GM12878 (cell line): ENCODE data around the gene GPRC5D. TPM values are rescaled to one million over a fixed set of nuclear protein-coding genes. Genes with fewer than 3 reads are reported as not detected.

ENCODE experiments used
- ATAC-seq: fragments of 200-7000 bp; cut with Tn5 transposase; 3 replicates; pipeline ENCODE4 v1.9.1; 2020; ENCODE audit warnings: mild to moderate bottlenecking, moderate library complexity
- BruUV-seq: library from RNA; stranded (reverse); fragments of 400-500 nt; replicated peaks from 2 replicates; lab custom pipeline; 2021; lab: Mats Ljungman, UMichigan
- CTCF ChIA-PET: fragments of 300-600 bp; sonication (Branson Sonifier 250); formaldehyde crosslinking; extraction: SDS; loops from one replicate; lab custom pipeline; 2021; ENCODE audit warnings: inconsistent platforms; lab: Yijun Ruan, JAX
- POLR2A ChIA-PET: fragments of 350-600 bp; formaldehyde crosslinking; extraction: SDS; loops from one replicate; lab custom pipeline; 2021; ENCODE audit warnings: inconsistent platforms; lab: Charles Lee
- RAD21 ChIA-PET: fragments of 300-600 bp; sonication (Branson Sonifier 250); formaldehyde crosslinking; loops from one replicate; lab custom pipeline; 2023; ENCODE audit warnings: antibody characterized with exemption; ENCODE audit not compliant: unreplicated experiment; lab: Charles Lee
- SMC1A ChIA-PET: fragments of 300-600 bp; sonication (Branson Sonifier 250); formaldehyde crosslinking; loops from one replicate; lab custom pipeline; 2023; ENCODE audit not compliant: unreplicated experiment, uncharacterized antibody; lab: Charles Lee
- DNase-seq: peaks from one replicate; pipeline ENCODE4 v3.0.0-alpha.2; 2011; ENCODE audit warnings: low read depth, low spot score
- FAIRE-seq: peaks from 3 replicates; lab custom pipeline; 2011; peaks lifted over from hg19 to GRCh38; lab: Jason Lieb, UNC
- H2AFZ ChIP-seq: 2 replicates; pipeline ENCODE4 v1.6.0; 2011; ENCODE audit warnings: low read depth, low read length, control low read depth; ENCODE audit not compliant: control insufficient read depth
- H3K27ac ChIP-seq: 2 replicates; pipeline ENCODE4 v1.5.1; 2011; ENCODE audit warnings: control low read depth; ENCODE audit not compliant: control insufficient read depth, insufficient read depth
- H3K27me3 ChIP-seq, 2 experiments: replicated peaks in 1 of 2; 2 replicates each; pipeline versions ENCODE4 v1.6.0 to v1.6.1; 2011; ENCODE audit warnings: low read length in 1 of 2; ENCODE audit not compliant: control insufficient read depth in 2 of 2, insufficient read depth in 2 of 2
- H3K36me3 ChIP-seq, 2 experiments: 2 replicates each; pipeline ENCODE4 v1.5.1; 2011; ENCODE audit warnings: low read length in 1 of 2; ENCODE audit not compliant: control insufficient read depth in 2 of 2, insufficient read depth in 2 of 2
- H3K4me1 ChIP-seq: 2 replicates; pipeline ENCODE4 v1.6.1; 2011; ENCODE audit warnings: mild to moderate bottlenecking, low read length, moderate library complexity, mixed read lengths; ENCODE audit not compliant: control insufficient read depth, insufficient read depth
- H3K4me2 ChIP-seq: 2 replicates; pipeline ENCODE4 v1.6.0; 2011; ENCODE audit warnings: control low read depth; ENCODE audit not compliant: control insufficient read depth, insufficient read depth
- H3K4me3 ChIP-seq: fragments of 200-600 bp; sonication (generic); 2 replicates; pipeline ENCODE4 v1.5.1; 2016
- H3K79me2 ChIP-seq: 2 replicates; pipeline ENCODE4 v1.6.0; 2011; ENCODE audit warnings: low read length; ENCODE audit not compliant: control insufficient read depth, insufficient read depth
- H3K9ac ChIP-seq: 2 replicates; pipeline ENCODE4 v1.8.0; 2011; ENCODE audit warnings: low read length, control low read depth, mixed read lengths; ENCODE audit not compliant: control insufficient read depth, insufficient read depth
- H3K9me3 ChIP-seq: replicated peaks from 3 replicates; pipeline ENCODE4 v1.5.1; 2011; ENCODE audit warnings: mild to moderate bottlenecking, low read length; ENCODE audit not compliant: control insufficient read depth, insufficient read depth
- H4K20me1 ChIP-seq: 2 replicates; pipeline ENCODE4 v1.6.0; 2011; ENCODE audit not compliant: control insufficient read depth, insufficient read depth
- CBX5 ChIP-seq: sonication (generic); IDR thresholded peaks from 2 replicates; pipeline ENCODE4 v1.6.1; 2016; ENCODE audit warnings: low read depth, moderate library complexity, mild to moderate bottlenecking, inconsistent platforms
- EGR1 ChIP-seq, 2 experiments: IDR thresholded peaks; 1 replicate in 1 of 2; 2 replicates in 1 of 2; pipeline ENCODE4 v1.6.1; 2011 to 2012; ENCODE audit warnings: low read depth in 2 of 2, low read length in 2 of 2, borderline replicate concordance in 1 of 2, mild to moderate bottlenecking in 1 of 2, moderate library complexity in 1 of 2
- FOXM1 ChIP-seq: IDR thresholded peaks from 2 replicates; pipeline ENCODE4 v1.6.1; 2012; ENCODE audit warnings: low read depth, mild to moderate bottlenecking, inconsistent platforms, low read length, moderate library complexity
- HCFC1 ChIP-seq: fragments of 150-350 bp; IDR thresholded peaks from 2 replicates; pipeline ENCODE4 v1.6.1; 2014; ENCODE audit warnings: low read length
- HDGF ChIP-seq: fragments of 450-650 bp; IDR thresholded peaks from 2 replicates; pipeline ENCODE4 v1.6.1; 2016; ENCODE audit warnings: antibody characterized with exemption
- MEF2A ChIP-seq: IDR thresholded peaks from 2 replicates; pipeline ENCODE4 v1.6.1; 2011; ENCODE audit warnings: low read depth, mild to moderate bottlenecking, low read length, moderate library complexity; ENCODE audit not compliant: insufficient read depth
- MYB ChIP-seq: fragments of 150-350 bp; IDR thresholded peaks from 2 replicates; pipeline ENCODE4 v1.6.1; 2014; ENCODE audit warnings: mild to moderate bottlenecking, low read depth, low read length, borderline replicate concordance
- NFXL1 ChIP-seq: fragments of 450-650 bp; IDR thresholded peaks from 2 replicates; pipeline ENCODE4 v1.6.1; 2017; ENCODE audit warnings: antibody characterized with exemption, mild to moderate bottlenecking, borderline replicate concordance
- NFYB ChIP-seq: IDR thresholded peaks from 2 replicates; pipeline ENCODE4 v1.6.1; 2011; ENCODE audit warnings: low read depth, mild to moderate bottlenecking, low read length, improper control_type of control experiment, moderate library complexity; ENCODE audit not compliant: insufficient read depth
- SP1 ChIP-seq: IDR thresholded peaks from one replicate; pipeline ENCODE4 v1.6.1; 2011; ENCODE audit warnings: low read depth, low read length
- STAT3 ChIP-seq: IDR thresholded peaks from 2 replicates; pipeline ENCODE4 v1.6.1; 2011; ENCODE audit warnings: low read depth, low read length, improper control_type of control experiment
- WGBS: methylation state at CpG from one replicate; pipeline ENCODE4 v1.1.6; 2016; ENCODE audit warnings: low lambda C conversion rate; ENCODE audit not compliant: insufficient replicate concordance, insufficient coverage; ENCODE audit errors: missing lambda C conversion rate; 5-methylcytosine and 5-hydroxymethylcytosine counted together
- in situ Hi-C: fragments of 300-500 bp; cut with MboI; formaldehyde crosslinking; loops from 9 replicates; pipeline ENCODE4 v1.14.3; 2018; ENCODE audit warnings: mixed read lengths
- intact Hi-C: fragments of 100-400 bp; cut with micrococcal nuclease; formaldehyde crosslinking; loops from one replicate; pipeline ENCODE4 v1.14.2; 2022; ENCODE audit not compliant: unreplicated experiment
- polyA plus RNA-seq, 11 experiments: library from polyadenylated mRNA; depleted of rRNA in 4 of 11; unstranded in 6 of 11; stranded (reverse) in 5 of 11; fragments of >200 nt; fragmentation: Nextera tagmentation in 4 of 11; fragmentation: Illumina TruSeq in 1 of 11; extraction: Ambion mirVana in 4 of 11; extraction: Trizol in 1 of 11; gene quantifications; 1 replicate in 1 of 11; 2 replicates in 10 of 11; pipeline versions ENCODE4 v1.2.1 to v1.2.3, GENCODE V29; 2011 to 2016; ENCODE audit warnings: inconsistent platforms in 2 of 11, missing spikeins in 2 of 11, low read depth in 1 of 11
- total RNA-seq, 4 experiments: library from RNA; depleted of rRNA in 3 of 4; stranded (reverse); fragments of >200 nt in 3 of 4; fragmentation: Illumina TruSeq in 1 of 4; extraction: Trizol in 1 of 4; gene quantifications; 2 replicates each; pipeline versions ENCODE4 v1.2.1 to v1.2.3, GENCODE V29; 2013 to 2021
- TF ChIP-seq, protein P1 (sequence below): IDR thresholded peaks from 2 replicates; pipeline ENCODE4 v1.6.1; 2011; ENCODE audit warnings: mild to moderate bottlenecking, low read depth, low read length, moderate library complexity; ENCODE audit not compliant: insufficient replicate concordance
- TF ChIP-seq, protein P2 (sequence below): IDR thresholded peaks from 2 replicates; pipeline ENCODE4 v1.6.1; 2011; ENCODE audit warnings: low read depth, low read length, improper control_type of control experiment, borderline replicate concordance
- TF ChIP-seq, protein P3 (sequence below): fragments of 450-650 bp; formaldehyde crosslinking; IDR thresholded peaks from 2 replicates; pipeline ENCODE4 v1.5.0; 2022; ENCODE audit warnings: mild to moderate bottlenecking, missing genetic modification characterization

The GPRC5D gene
- total and polyA plus RNA-seq, 10 of the 15 experiments (the other 5 are each of a cell fraction or from before 2014, with no cell fraction given), result 0.18 to 0.90 (median 0.37) TPM; not detected in 3

DNA sequence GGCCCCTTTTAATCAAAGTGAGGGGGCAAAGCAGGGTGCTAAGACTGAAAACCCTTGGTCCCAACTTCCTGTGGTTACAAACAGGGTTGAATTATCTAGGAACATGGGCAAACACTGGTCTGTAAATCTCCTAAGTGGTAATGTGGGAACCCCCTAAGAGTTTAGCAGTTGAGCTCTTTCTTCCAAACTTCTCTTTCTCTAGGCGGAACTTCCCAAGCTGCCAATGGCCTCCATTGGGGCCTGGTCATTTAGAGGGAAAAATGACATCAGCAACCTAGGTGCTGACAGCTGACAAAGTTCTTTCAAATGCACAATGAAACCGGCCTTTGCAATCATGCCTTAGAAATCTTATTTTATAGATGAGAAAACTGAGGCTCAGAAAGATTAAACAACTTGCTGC lies 30.4 kb upstream of the GPRC5D start (continued):
- TF ChIP-seq, protein P1, sequence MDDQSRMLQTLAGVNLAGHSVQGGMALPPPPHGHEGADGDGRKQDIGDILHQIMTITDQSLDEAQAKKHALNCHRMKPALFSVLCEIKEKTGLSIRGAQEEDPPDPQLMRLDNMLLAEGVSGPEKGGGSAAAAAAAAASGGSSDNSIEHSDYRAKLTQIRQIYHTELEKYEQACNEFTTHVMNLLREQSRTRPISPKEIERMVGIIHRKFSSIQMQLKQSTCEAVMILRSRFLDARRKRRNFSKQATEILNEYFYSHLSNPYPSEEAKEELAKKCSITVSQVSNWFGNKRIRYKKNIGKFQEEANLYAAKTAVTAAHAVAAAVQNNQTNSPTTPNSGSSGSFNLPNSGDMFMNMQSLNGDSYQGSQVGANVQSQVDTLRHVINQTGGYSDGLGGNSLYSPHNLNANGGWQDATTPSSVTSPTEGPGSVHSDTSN, result no peak
- TF ChIP-seq SP1, result no peak
- no peak for TF ChIP-seq EGR1 (IDR thresholded peaks at IDR 0.05; ENCODE audit: borderline replicate concordance in 1 of 2, low read depth in 2 of 2, low read length in 2 of 2)

DNA sequence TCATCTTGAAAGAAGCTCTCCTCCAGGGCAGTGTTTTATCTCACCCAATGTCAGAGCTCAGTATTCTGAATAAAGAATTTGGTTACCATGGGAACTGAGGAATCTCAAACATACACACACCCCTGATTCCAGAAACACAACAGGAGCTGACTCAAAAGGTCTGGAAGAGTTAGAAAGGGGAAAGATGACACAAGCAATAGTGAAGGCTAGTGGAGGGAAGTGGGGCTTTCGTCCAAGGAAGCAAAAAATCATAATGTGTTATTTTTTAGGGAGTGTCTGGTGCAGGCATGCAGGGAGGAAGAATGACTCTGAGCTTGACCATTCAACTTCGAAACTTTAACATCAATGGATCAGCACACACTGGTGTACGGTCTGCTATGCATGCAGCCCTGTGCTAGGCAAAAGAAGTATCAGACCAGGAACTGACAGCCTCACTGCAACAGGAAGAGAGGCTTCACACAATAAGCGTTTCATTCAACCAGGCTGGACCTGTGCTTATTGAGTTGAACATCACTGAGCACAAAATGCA lies 27.8 kb upstream of the GPRC5D start:
- Histone ChIP-seq H3K27ac (no peak overlapping the region), H3K9me3 (no peaks in the 10 kb centered on the region), H3K4me2 (no peak overlapping the region), H3K27me3 (peaks cover 0 to 3% of the 10 kb centered on the region in 2 experiments; a peak in 2 of 4 replicates), H3K79me2 (no peaks in the 10 kb centered on the region), H2AFZ (no peak overlapping the region), H3K36me3 (no peaks in the 10 kb centered on the region), H4K20me1 (no peaks in the 10 kb centered on the region), H3K4me1 (no peaks in the 10 kb centered on the region), H3K9ac (no peak overlapping the region), H3K4me3 (no peak overlapping the region)
- intact Hi-C loops (loop anchor here (10.0 kb wide), 1 partner anchor 225 kb away; no protein-coding TSS in a partner anchor), in situ Hi-C loops (no loop called here)
- DNase-seq (no peak), FAIRE-seq (no peak), ATAC-seq (no peak)
- RAD21 ChIA-PET, result no interaction called here
- 53% methylated on average over 4 of the region's 4 CpGs for WGBS
- POLR2A ChIA-PET, result no interaction called here
- CTCF ChIA-PET, result no interaction called here
- SMC1A ChIA-PET, result no interaction called here
- BruUV-seq, result no TSS peak
- TF ChIP-seq, protein P2, sequence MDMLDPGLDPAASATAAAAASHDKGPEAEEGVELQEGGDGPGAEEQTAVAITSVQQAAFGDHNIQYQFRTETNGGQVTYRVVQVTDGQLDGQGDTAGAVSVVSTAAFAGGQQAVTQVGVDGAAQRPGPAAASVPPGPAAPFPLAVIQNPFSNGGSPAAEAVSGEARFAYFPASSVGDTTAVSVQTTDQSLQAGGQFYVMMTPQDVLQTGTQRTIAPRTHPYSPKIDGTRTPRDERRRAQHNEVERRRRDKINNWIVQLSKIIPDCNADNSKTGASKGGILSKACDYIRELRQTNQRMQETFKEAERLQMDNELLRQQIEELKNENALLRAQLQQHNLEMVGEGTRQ, result no peak
- TF ChIP-seq, protein P3, sequence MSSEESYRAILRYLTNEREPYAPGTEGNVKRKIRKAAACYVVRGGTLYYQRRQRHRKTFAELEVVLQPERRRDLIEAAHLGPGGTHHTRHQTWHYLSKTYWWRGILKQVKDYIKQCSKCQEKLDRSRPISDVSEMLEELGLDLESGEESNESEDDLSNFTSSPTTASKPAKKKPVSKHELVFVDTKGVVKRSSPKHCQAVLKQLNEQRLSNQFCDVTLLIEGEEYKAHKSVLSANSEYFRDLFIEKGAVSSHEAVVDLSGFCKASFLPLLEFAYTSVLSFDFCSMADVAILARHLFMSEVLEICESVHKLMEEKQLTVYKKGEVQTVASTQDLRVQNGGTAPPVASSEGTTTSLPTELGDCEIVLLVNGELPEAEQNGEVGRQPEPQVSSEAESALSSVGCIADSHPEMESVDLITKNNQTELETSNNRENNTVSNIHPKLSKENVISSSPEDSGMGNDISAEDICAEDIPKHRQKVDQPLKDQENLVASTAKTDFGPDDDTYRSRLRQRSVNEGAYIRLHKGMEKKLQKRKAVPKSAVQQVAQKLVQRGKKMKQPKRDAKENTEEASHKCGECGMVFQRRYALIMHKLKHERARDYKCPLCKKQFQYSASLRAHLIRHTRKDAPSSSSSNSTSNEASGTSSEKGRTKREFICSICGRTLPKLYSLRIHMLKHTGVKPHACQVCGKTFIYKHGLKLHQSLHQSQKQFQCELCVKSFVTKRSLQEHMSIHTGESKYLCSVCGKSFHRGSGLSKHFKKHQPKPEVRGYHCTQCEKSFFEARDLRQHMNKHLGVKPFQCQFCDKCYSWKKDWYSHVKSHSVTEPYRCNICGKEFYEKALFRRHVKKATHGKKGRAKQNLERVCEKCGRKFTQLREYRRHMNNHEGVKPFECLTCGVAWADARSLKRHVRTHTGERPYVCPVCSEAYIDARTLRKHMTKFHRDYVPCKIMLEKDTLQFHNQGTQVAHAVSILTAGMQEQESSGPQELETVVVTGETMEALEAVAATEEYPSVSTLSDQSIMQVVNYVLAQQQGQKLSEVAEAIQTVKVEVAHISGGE (CRISPR knock-in tag), result no peak
- no peak for TF ChIP-seq NFXL1
- no peak for TF ChIP-seq CBX5
- TF ChIP-seq STAT3, result no peak
- no peak for TF ChIP-seq MYB
- TF ChIP-seq NFYB, result no peak
- TF ChIP-seq FOXM1, result no peak
- TF ChIP-seq HCFC1, result no peak
- TF ChIP-seq HDGF, result no peak
- no peak for TF ChIP-seq MEF2A
